Measurements from ENCODE around the gene B4GALNT3.

GRCh38 chr12:484096-484495, 24.4 kb downstream of the B4GALNT3 start:
- TF ChIP-seq ZBTB33 (IDR thresholded peaks at IDR 0.05) (no peak), POLR2AphosphoS5 (IDR thresholded peaks at IDR 0.05; ENCODE audit: low read length) (no peak), CHD4 (IDR thresholded peaks at IDR 0.05) (no peak), CBX3 (IDR thresholded peaks at IDR 0.05; ENCODE audit: borderline replicate concordance, low read depth) (no peak), ATF2 (IDR thresholded peaks at IDR 0.05; ENCODE audit: low read length) (no peak)
- TF ChIP-seq, protein P1, sequence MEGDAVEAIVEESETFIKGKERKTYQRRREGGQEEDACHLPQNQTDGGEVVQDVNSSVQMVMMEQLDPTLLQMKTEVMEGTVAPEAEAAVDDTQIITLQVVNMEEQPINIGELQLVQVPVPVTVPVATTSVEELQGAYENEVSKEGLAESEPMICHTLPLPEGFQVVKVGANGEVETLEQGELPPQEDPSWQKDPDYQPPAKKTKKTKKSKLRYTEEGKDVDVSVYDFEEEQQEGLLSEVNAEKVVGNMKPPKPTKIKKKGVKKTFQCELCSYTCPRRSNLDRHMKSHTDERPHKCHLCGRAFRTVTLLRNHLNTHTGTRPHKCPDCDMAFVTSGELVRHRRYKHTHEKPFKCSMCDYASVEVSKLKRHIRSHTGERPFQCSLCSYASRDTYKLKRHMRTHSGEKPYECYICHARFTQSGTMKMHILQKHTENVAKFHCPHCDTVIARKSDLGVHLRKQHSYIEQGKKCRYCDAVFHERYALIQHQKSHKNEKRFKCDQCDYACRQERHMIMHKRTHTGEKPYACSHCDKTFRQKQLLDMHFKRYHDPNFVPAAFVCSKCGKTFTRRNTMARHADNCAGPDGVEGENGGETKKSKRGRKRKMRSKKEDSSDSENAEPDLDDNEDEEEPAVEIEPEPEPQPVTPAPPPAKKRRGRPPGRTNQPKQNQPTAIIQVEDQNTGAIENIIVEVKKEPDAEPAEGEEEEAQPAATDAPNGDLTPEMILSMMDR (IDR thresholded peaks at IDR 0.05 in 2 of 3, conservative IDR thresholded peaks at IDR 0.05 in 1 of 3; ENCODE audit: control insufficient read depth in 2 of 3, extremely low read depth in 1 of 3, insufficient read depth in 1 of 3, low read depth in 3 of 3, low read length in 3 of 3): no peak

Data from GM12878 (cell line).